GM19099 (cell line): ENCODE data around the gene TTLL6.

Experiments
- POLR2A ChIP-seq: IDR thresholded peaks from 3 replicates; pipeline ENCODE4 v1.6.1; 2011; ENCODE audit warnings: low read depth; ENCODE audit not compliant: insufficient read length; ENCODE audit errors: extremely low read depth

The TTLL6 gene

GRCh38 chr17:48825446-48826381 lies 8.7 kb upstream of the TTLL6 start:
- TF ChIP-seq POLR2A, result no peak

GRCh38 chr17:48819466-48819865 lies 2.4 kb upstream of the TTLL6 start:
- no peak for TF ChIP-seq POLR2A

- TF ChIP-seq POLR2A, result no peak
Observed at GRCh38 chr17:48818361-48818841, 1.4 kb upstream of the TTLL6 start.

GRCh38 chr17:48816438-48816773 lies 623 bp downstream of the TTLL6 start:
- no peak for TF ChIP-seq POLR2A

GRCh38 chr17:48815311-48815710 lies 1.7 kb downstream of the TTLL6 start:
- TF ChIP-seq POLR2A, result no peak

GRCh38 chr17:48814504-48814903 lies 2.5 kb downstream of the TTLL6 start:
- no peak for TF ChIP-seq POLR2A

GRCh38 chr17:48812001-48812400 lies 5.0 kb downstream of the TTLL6 start:
- no peak for TF ChIP-seq POLR2A

GRCh38 chr17:48809182-48809581 lies 7.8 kb downstream of the TTLL6 start:
- no peak for TF ChIP-seq POLR2A

GRCh38 chr17:48804936-48805411 lies 12.1 kb downstream of the TTLL6 start:
- no peak for TF ChIP-seq POLR2A

- no peak for TF ChIP-seq POLR2A
Observed at GRCh38 chr17:48800626-48801217, 16.3 kb downstream of the TTLL6 start.

GRCh38 chr17:48799069-48799723 lies 17.8 kb downstream of the TTLL6 start:
- TF ChIP-seq POLR2A, result no peak

GRCh38 chr17:48795444-48796162 lies 21.4 kb downstream of the TTLL6 start:
- TF ChIP-seq POLR2A, result no peak

- no peak for TF ChIP-seq POLR2A
Observed at GRCh38 chr17:48792033-48792798, 24.8 kb downstream of the TTLL6 start.
